Upper lobe of left lung (tissue), 4 donors: ENCODE results near the gene PSMG3.

Experiments
- EP300 ChIP-seq, 4 donors: sonication (generic); formaldehyde crosslinking; IDR thresholded peaks; one replicate each; pipeline ENCODE4 v1.5.1; 2017; ENCODE audit warnings: antibody characterized with exemption in 4 of 4, control low read depth in 2 of 4
- POLR2A ChIP-seq, 4 donors: fragments of 450-650 bp; IDR thresholded peaks; one replicate each; pipeline ENCODE4 v1.5.1; 2016 to 2017; ENCODE audit warnings: antibody characterized with exemption in 4 of 4, mild to moderate bottlenecking in 2 of 4
- POLR2AphosphoS5 ChIP-seq, 2 donors: sonication (generic); formaldehyde crosslinking; IDR thresholded peaks; one replicate each; pipeline ENCODE4 v1.5.1; 2017; ENCODE audit warnings: antibody characterized with exemption in 2 of 2
- TF ChIP-seq, protein P1 (sequence below), 6 experiments: fragments of 450-650 bp in 4 of 6; fragments of 200-600 bp in 2 of 6; sonication (generic) in 2 of 6; IDR thresholded peaks; one replicate each; pipeline ENCODE4 v1.5.1; 2016 to 2019; ENCODE audit warnings: antibody characterized with exemption in 6 of 6

DNA sequence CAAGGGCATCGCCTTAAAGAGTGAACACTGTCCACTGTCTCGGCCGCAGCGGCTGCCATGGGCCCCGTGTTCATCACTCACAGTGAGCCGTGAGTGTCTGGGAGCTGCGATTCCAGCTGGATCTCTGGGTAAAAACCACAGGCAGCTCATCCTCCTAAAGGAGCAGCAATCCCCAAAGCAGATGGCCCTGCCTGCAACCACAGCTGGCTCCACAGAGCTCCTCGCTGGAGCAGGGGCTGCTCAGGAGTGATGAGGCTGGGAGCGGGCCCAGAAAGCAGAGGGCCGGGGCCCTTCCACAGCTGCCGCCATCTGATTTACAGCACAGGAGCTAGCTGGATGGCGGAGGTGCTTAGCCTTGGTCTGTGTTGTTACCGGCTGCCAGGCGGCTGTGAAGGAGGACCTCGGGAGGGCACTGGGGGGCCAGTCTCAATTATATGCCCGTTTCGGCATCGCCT is 7.2 kb downstream of the PSMG3 start:
- TF ChIP-seq, protein P1, sequence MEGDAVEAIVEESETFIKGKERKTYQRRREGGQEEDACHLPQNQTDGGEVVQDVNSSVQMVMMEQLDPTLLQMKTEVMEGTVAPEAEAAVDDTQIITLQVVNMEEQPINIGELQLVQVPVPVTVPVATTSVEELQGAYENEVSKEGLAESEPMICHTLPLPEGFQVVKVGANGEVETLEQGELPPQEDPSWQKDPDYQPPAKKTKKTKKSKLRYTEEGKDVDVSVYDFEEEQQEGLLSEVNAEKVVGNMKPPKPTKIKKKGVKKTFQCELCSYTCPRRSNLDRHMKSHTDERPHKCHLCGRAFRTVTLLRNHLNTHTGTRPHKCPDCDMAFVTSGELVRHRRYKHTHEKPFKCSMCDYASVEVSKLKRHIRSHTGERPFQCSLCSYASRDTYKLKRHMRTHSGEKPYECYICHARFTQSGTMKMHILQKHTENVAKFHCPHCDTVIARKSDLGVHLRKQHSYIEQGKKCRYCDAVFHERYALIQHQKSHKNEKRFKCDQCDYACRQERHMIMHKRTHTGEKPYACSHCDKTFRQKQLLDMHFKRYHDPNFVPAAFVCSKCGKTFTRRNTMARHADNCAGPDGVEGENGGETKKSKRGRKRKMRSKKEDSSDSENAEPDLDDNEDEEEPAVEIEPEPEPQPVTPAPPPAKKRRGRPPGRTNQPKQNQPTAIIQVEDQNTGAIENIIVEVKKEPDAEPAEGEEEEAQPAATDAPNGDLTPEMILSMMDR (IDR thresholded peaks at IDR 0.05): no peak
- no peak for TF ChIP-seq POLR2AphosphoS5 (IDR thresholded peaks at IDR 0.05)
- TF ChIP-seq POLR2A (IDR thresholded peaks at IDR 0.05): no peak
- no peak for TF ChIP-seq EP300 (IDR thresholded peaks at IDR 0.05)
